GM19240 (cell line): ENCODE data around the gene LRCH1.

ENCODE experiments used
- DNase-seq: peaks from one replicate; pipeline ENCODE4 v3.0.0; 2011; ENCODE audit warnings: low spot score; ENCODE audit not compliant: insufficient read length

Gene LRCH1

GRCh38 chr13:46698014-46698413 is 145.0 kb downstream of the LRCH1 start:
- DNase-seq = no peak

GRCh38 chr13:46698910-46699460 is 146.0 kb downstream of the LRCH1 start:
- DNase-seq = no peak

- DNase-seq = no peak
These were observed 159.6 kb downstream of the LRCH1 start for GRCh38 chr13:46712524-46712923.

- no peak for DNase-seq
These were observed 162.4 kb downstream of the LRCH1 start for GRCh38 chr13:46715363-46715762.

GRCh38 chr13:46716821-46717220 is 163.9 kb downstream of the LRCH1 start:
- no peak for DNase-seq

GRCh38 chr13:46717275-46717674 is 164.3 kb downstream of the LRCH1 start:
- no peak for DNase-seq

GRCh38 chr13:46717856-46718255 is 164.9 kb downstream of the LRCH1 start:
- DNase-seq = no peak

- no peak for DNase-seq
These were observed 167.2 kb downstream of the LRCH1 start for GRCh38 chr13:46720189-46720588.

GRCh38 chr13:46721054-46721453 is 168.1 kb downstream of the LRCH1 start:
- no peak for DNase-seq

GRCh38 chr13:46726347-46726746 is 173.4 kb downstream of the LRCH1 start:
- no peak for DNase-seq

- no peak for DNase-seq
These were observed 175.8 kb downstream of the LRCH1 start for GRCh38 chr13:46728777-46729176.

GRCh38 chr13:46731535-46731934 is 178.6 kb downstream of the LRCH1 start:
- no peak for DNase-seq

GRCh38 chr13:46735425-46735824 is 182.5 kb downstream of the LRCH1 start:
- no peak for DNase-seq

- DNase-seq = no peak
These were observed 183.8 kb downstream of the LRCH1 start for GRCh38 chr13:46736541-46737310.

- no peak for DNase-seq
These were observed 185.1 kb downstream of the LRCH1 start for GRCh38 chr13:46738055-46738454.

GRCh38 chr13:46738766-46739165 is 185.8 kb downstream of the LRCH1 start:
- no peak for DNase-seq

GRCh38 chr13:46739447-46740098 is 186.6 kb downstream of the LRCH1 start:
- DNase-seq = no peak

- no peak for DNase-seq
These were observed 190.2 kb downstream of the LRCH1 start for GRCh38 chr13:46743191-46743590.

- DNase-seq = no peak
These were observed 192.1 kb downstream of the LRCH1 start for GRCh38 chr13:46745062-46745461.

- no peak for DNase-seq
These were observed 192.7 kb downstream of the LRCH1 start for GRCh38 chr13:46745706-46746105.

GRCh38 chr13:46747031-46747820 is 194.3 kb downstream of the LRCH1 start:
- DNase-seq = no peak

GRCh38 chr13:46748300-46748699 is 195.3 kb downstream of the LRCH1 start:
- no peak for DNase-seq
